ENCODE results near the gene NR3C2. TPM values are rescaled to one million over a fixed set of nuclear protein-coding genes. Genes with fewer than 3 reads are reported as not detected.

The NR3C2 gene
- polyA plus RNA-seq, 2 donors, result 0.57 to 0.67 TPM

DNA sequence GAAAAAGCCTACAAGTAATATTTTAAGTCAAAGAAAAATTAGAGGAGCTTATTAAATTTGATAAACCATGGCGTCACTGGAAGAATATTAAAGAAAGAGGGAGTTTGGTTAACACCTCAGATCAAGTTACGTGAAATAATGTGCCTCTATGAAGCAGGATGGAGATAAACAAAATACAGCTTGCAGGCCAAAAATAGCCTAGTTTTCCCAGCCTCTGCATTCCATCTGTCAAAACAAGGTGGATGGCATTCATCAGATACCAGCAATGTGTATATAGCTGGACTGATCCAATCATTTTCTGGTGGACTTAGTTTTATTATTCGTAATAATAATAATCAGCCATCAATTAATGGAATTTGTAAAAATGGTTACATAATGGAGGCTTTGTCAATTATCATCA, 230.7 kb downstream of the NR3C2 start:
- H3K4me1 ChIP-seq (ENCODE audit: control insufficient read depth in 2 of 2, insufficient read depth in 2 of 2, low read length in 1 of 2), result no peaks in the 10 kb centered on the region
- H3K36me3 ChIP-seq (ENCODE audit: control insufficient read depth in 2 of 2, insufficient read depth in 2 of 2, low read length in 1 of 2), result no peaks in the 10 kb centered on the region
- no peak overlapping the region for H3K4me3 ChIP-seq (ENCODE audit: low read depth in 1 of 2, low read length in 2 of 2)
- H3K27ac ChIP-seq (ENCODE audit: low read depth in 2 of 2, low read length in 1 of 2), result no peak overlapping the region
- no peaks in the 10 kb centered on the region for H3K9me3 ChIP-seq (ENCODE audit: control insufficient read depth in 2 of 2, insufficient read depth in 1 of 2, low read depth in 1 of 2, low read length in 1 of 2)
- 54 to 76% methylated on average over 3 of the region's 3 CpGs for WGBS, 2 donors
- no peaks in the 10 kb centered on the region for H3K27me3 ChIP-seq (ENCODE audit: control insufficient read depth in 1 of 2, insufficient read depth in 2 of 2, low read length in 2 of 2)

- Histone ChIP-seq H3K9me3 (ENCODE audit: control insufficient read depth in 2 of 2, insufficient read depth in 1 of 2, low read depth in 1 of 2, low read length in 1 of 2) (no peaks in the 10 kb centered on the region), H3K4me1 (ENCODE audit: control insufficient read depth in 2 of 2, insufficient read depth in 2 of 2, low read length in 1 of 2) (no peaks in the 10 kb centered on the region), H3K27ac (ENCODE audit: low read depth in 2 of 2, low read length in 1 of 2) (no peak overlapping the region), H3K4me3 (ENCODE audit: low read depth in 1 of 2, low read length in 2 of 2) (no peak overlapping the region), H3K27me3 (ENCODE audit: control insufficient read depth in 1 of 2, insufficient read depth in 2 of 2, low read length in 2 of 2) (no peaks in the 10 kb centered on the region), H3K36me3 (ENCODE audit: control insufficient read depth in 2 of 2, insufficient read depth in 2 of 2, low read length in 1 of 2) (no peaks in the 10 kb centered on the region)
- WGBS, 2 donors, result 92 to 94% methylated on average over 1 of the region's 1 CpG
Observed at GRCh38 chr4:148210661-148211060, 231.6 kb downstream of the NR3C2 start.

DNA sequence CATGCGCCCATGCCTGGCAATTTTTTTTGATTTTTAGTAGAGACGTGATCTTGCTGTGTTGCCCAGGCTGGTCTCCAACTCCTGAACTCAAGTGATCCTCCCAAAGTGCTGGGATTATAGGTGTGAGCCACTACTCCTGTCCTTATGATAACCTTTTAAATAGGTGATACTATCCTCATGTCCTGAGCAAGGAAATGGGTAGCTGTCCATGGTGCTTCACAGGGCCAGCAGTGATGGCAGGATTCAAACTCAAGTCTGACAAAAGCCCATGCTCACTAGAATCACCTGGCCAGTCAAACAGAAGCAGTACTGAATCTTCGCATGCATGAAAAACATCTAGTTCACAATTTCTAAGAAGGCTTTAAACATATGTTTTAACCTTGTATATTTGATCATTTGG, 235.1 kb downstream of the NR3C2 start:
- no peaks in the 10 kb centered on the region for H3K9me3 ChIP-seq (ENCODE audit: control insufficient read depth in 2 of 2, insufficient read depth in 1 of 2, low read depth in 1 of 2, low read length in 1 of 2)
- H3K4me3 ChIP-seq (ENCODE audit: low read depth in 1 of 2, low read length in 2 of 2), result no peak overlapping the region
- no peak overlapping the region for H3K27ac ChIP-seq (ENCODE audit: low read depth in 2 of 2, low read length in 1 of 2)
- H3K4me1 ChIP-seq (ENCODE audit: control insufficient read depth in 2 of 2, insufficient read depth in 2 of 2, low read length in 1 of 2), result peaks cover 0 to 4% of the 10 kb centered on the region in 2 donors
- H3K36me3 ChIP-seq (ENCODE audit: control insufficient read depth in 2 of 2, insufficient read depth in 2 of 2, low read length in 1 of 2), result no peaks in the 10 kb centered on the region
- H3K27me3 ChIP-seq (ENCODE audit: control insufficient read depth in 1 of 2, insufficient read depth in 2 of 2, low read length in 2 of 2), result no peaks in the 10 kb centered on the region
- 95 to 98% methylated on average over 3 of the region's 3 CpGs for WGBS, 2 donors

- Histone ChIP-seq H3K27me3 (ENCODE audit: control insufficient read depth in 1 of 2, insufficient read depth in 2 of 2, low read length in 2 of 2) (no peaks in the 10 kb centered on the region), H3K27ac (ENCODE audit: low read depth in 2 of 2, low read length in 1 of 2) (no peak overlapping the region), H3K4me1 (ENCODE audit: control insufficient read depth in 2 of 2, insufficient read depth in 2 of 2, low read length in 1 of 2) (peaks cover 0 to 4% of the 10 kb centered on the region in 2 donors), H3K36me3 (ENCODE audit: control insufficient read depth in 2 of 2, insufficient read depth in 2 of 2, low read length in 1 of 2) (no peaks in the 10 kb centered on the region), H3K9me3 (ENCODE audit: control insufficient read depth in 2 of 2, insufficient read depth in 1 of 2, low read depth in 1 of 2, low read length in 1 of 2) (no peaks in the 10 kb centered on the region), H3K4me3 (ENCODE audit: low read depth in 1 of 2, low read length in 2 of 2) (no peak overlapping the region)
- WGBS, 2 donors, result 70 to 85% methylated on average over 3 of the region's 3 CpGs
Observed at GRCh38 chr4:148205476-148205875, 236.7 kb downstream of the NR3C2 start.

- Histone ChIP-seq H3K9me3 (ENCODE audit: control insufficient read depth in 2 of 2, insufficient read depth in 1 of 2, low read depth in 1 of 2, low read length in 1 of 2) (no peaks in the 10 kb centered on the region), H3K4me1 (ENCODE audit: control insufficient read depth in 2 of 2, insufficient read depth in 2 of 2, low read length in 1 of 2) (peaks cover 0 to 4% of the 10 kb centered on the region in 2 donors), H3K4me3 (ENCODE audit: low read depth in 1 of 2, low read length in 2 of 2) (no peak overlapping the region), H3K36me3 (ENCODE audit: control insufficient read depth in 2 of 2, insufficient read depth in 2 of 2, low read length in 1 of 2) (no peaks in the 10 kb centered on the region), H3K27me3 (ENCODE audit: control insufficient read depth in 1 of 2, insufficient read depth in 2 of 2, low read length in 2 of 2) (no peaks in the 10 kb centered on the region), H3K27ac (ENCODE audit: low read depth in 2 of 2, low read length in 1 of 2) (no peak overlapping the region)
- WGBS, 2 donors, result 96 to 97% methylated on average over 1 of the region's 1 CpG
Observed at GRCh38 chr4:148204892-148205291, 237.3 kb downstream of the NR3C2 start.

DNA sequence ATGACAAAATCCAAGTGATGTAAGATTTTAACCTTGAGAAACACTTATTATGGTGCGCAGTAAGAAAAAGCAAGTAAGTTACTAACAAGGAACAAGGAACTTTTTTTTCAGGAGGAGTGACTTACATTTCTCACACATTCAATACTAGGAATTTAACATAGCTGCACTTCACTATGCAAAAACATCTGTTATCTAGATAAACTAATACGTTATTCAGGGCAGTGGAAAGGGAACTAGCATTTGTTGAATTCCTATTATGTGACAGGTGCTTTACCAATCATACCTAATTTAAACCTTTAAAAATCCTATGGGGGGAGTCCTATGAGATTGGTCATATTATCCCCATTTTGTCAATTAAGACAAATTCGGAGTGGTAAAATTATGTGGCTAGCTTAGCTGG, 238.0 kb downstream of the NR3C2 start:
- Histone ChIP-seq H3K4me3 (ENCODE audit: low read depth in 1 of 2, low read length in 2 of 2) (no peak overlapping the region), H3K27ac (ENCODE audit: low read depth in 2 of 2, low read length in 1 of 2) (no peak overlapping the region), H3K4me1 (ENCODE audit: control insufficient read depth in 2 of 2, insufficient read depth in 2 of 2, low read length in 1 of 2) (peaks cover 0 to 4% of the 10 kb centered on the region in 2 donors), H3K27me3 (ENCODE audit: control insufficient read depth in 1 of 2, insufficient read depth in 2 of 2, low read length in 2 of 2) (no peaks in the 10 kb centered on the region), H3K9me3 (ENCODE audit: control insufficient read depth in 2 of 2, insufficient read depth in 1 of 2, low read depth in 1 of 2, low read length in 1 of 2) (no peaks in the 10 kb centered on the region), H3K36me3 (ENCODE audit: control insufficient read depth in 2 of 2, insufficient read depth in 2 of 2, low read length in 1 of 2) (no peaks in the 10 kb centered on the region)
- 79 to 89% methylated on average over 3 of the region's 3 CpGs for WGBS, 2 donors

- H3K27me3 ChIP-seq (ENCODE audit: control insufficient read depth in 1 of 2, insufficient read depth in 2 of 2, low read length in 2 of 2), result no peaks in the 10 kb centered on the region
- H3K4me3 ChIP-seq (ENCODE audit: low read depth in 1 of 2, low read length in 2 of 2), result no peak overlapping the region
- 39 to 47% methylated on average over 14 of the region's 14 CpGs for WGBS, 2 donors
- H3K36me3 ChIP-seq (ENCODE audit: control insufficient read depth in 2 of 2, insufficient read depth in 2 of 2, low read length in 1 of 2), result no peaks in the 10 kb centered on the region
- H3K4me1 ChIP-seq (ENCODE audit: control insufficient read depth in 2 of 2, insufficient read depth in 2 of 2, low read length in 1 of 2), result peaks cover 0 to 4% of the 10 kb centered on the region in 2 donors
- H3K27ac ChIP-seq (ENCODE audit: low read depth in 2 of 2, low read length in 1 of 2), result no peak overlapping the region
- no peaks in the 10 kb centered on the region for H3K9me3 ChIP-seq (ENCODE audit: control insufficient read depth in 2 of 2, insufficient read depth in 1 of 2, low read depth in 1 of 2, low read length in 1 of 2)
Observed at GRCh38 chr4:148203056-148203898, 238.9 kb downstream of the NR3C2 start.

- Histone ChIP-seq H3K4me3 (ENCODE audit: low read depth in 1 of 2, low read length in 2 of 2) (no peak overlapping the region), H3K9me3 (ENCODE audit: control insufficient read depth in 2 of 2, insufficient read depth in 1 of 2, low read depth in 1 of 2, low read length in 1 of 2) (no peaks in the 10 kb centered on the region), H3K27ac (ENCODE audit: low read depth in 2 of 2, low read length in 1 of 2) (no peak overlapping the region), H3K36me3 (ENCODE audit: control insufficient read depth in 2 of 2, insufficient read depth in 2 of 2, low read length in 1 of 2) (no peaks in the 10 kb centered on the region), H3K27me3 (ENCODE audit: control insufficient read depth in 1 of 2, insufficient read depth in 2 of 2, low read length in 2 of 2) (no peaks in the 10 kb centered on the region), H3K4me1 (ENCODE audit: control insufficient read depth in 2 of 2, insufficient read depth in 2 of 2, low read length in 1 of 2) (peaks cover 0 to 4% of the 10 kb centered on the region in 2 donors)
- WGBS, 2 donors, result 84 to 93% methylated on average over 3 of the region's 3 CpGs
Observed at GRCh38 chr4:148200960-148201359, 241.3 kb downstream of the NR3C2 start.

- no peaks in the 10 kb centered on the region for H3K9me3 ChIP-seq (ENCODE audit: control insufficient read depth in 2 of 2, insufficient read depth in 1 of 2, low read depth in 1 of 2, low read length in 1 of 2)
- H3K4me1 ChIP-seq (ENCODE audit: control insufficient read depth in 2 of 2, insufficient read depth in 2 of 2, low read length in 1 of 2), result no peaks in the 10 kb centered on the region
- no peaks in the 10 kb centered on the region for H3K36me3 ChIP-seq (ENCODE audit: control insufficient read depth in 2 of 2, insufficient read depth in 2 of 2, low read length in 1 of 2)
- H3K27ac ChIP-seq (ENCODE audit: low read depth in 2 of 2, low read length in 1 of 2), result no peak overlapping the region
- WGBS, 2 donors, result 81 to 88% methylated on average over 1 of the region's 1 CpG
- no peak overlapping the region for H3K4me3 ChIP-seq (ENCODE audit: low read depth in 1 of 2, low read length in 2 of 2)
- no peaks in the 10 kb centered on the region for H3K27me3 ChIP-seq (ENCODE audit: control insufficient read depth in 1 of 2, insufficient read depth in 2 of 2, low read length in 2 of 2)
Observed at GRCh38 chr4:148196164-148196563, 246.1 kb downstream of the NR3C2 start.

DNA sequence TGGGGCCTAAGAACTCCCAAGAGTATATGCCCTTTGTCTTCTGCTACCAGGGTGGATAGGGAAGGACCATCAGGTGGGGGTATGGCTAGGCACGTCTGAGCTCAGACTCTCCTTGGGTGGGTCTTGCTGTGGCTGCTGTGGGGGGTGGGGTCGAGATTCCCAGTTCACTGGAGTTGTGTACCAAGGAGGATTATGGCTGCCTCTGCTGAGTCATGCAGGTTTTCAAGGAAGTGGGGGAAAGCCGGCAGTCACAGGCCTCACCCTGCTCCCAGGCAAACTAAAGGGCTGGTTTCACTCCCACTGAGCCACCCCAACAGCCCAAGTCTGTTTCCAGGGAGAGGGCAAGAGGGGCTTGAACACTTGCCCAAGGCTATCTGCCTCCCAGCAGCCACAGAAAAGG, 249.7 kb downstream of the NR3C2 start:
- Histone ChIP-seq H3K27me3 (ENCODE audit: control insufficient read depth in 1 of 2, insufficient read depth in 2 of 2, low read length in 2 of 2) (no peaks in the 10 kb centered on the region), H3K4me3 (ENCODE audit: low read depth in 1 of 2, low read length in 2 of 2) (no peak overlapping the region), H3K27ac (ENCODE audit: low read depth in 2 of 2, low read length in 1 of 2) (no peak overlapping the region), H3K9me3 (ENCODE audit: control insufficient read depth in 2 of 2, insufficient read depth in 1 of 2, low read depth in 1 of 2, low read length in 1 of 2) (no peaks in the 10 kb centered on the region), H3K4me1 (ENCODE audit: control insufficient read depth in 2 of 2, insufficient read depth in 2 of 2, low read length in 1 of 2) (no peaks in the 10 kb centered on the region), H3K36me3 (ENCODE audit: control insufficient read depth in 2 of 2, insufficient read depth in 2 of 2, low read length in 1 of 2) (no peaks in the 10 kb centered on the region)
- WGBS, 2 donors, result 72 to 81% methylated on average over 3 of the region's 3 CpGs
